ENCODE measurements around the gene VSX1. TPM values are rescaled to one million over a fixed set of nuclear protein-coding genes. Genes with fewer than 3 reads are reported as not detected.

The VSX1 gene
- total and polyA plus RNA-seq, 2 of the 4 experiments (the other 2 are of a cell fraction): not detected

DNA sequence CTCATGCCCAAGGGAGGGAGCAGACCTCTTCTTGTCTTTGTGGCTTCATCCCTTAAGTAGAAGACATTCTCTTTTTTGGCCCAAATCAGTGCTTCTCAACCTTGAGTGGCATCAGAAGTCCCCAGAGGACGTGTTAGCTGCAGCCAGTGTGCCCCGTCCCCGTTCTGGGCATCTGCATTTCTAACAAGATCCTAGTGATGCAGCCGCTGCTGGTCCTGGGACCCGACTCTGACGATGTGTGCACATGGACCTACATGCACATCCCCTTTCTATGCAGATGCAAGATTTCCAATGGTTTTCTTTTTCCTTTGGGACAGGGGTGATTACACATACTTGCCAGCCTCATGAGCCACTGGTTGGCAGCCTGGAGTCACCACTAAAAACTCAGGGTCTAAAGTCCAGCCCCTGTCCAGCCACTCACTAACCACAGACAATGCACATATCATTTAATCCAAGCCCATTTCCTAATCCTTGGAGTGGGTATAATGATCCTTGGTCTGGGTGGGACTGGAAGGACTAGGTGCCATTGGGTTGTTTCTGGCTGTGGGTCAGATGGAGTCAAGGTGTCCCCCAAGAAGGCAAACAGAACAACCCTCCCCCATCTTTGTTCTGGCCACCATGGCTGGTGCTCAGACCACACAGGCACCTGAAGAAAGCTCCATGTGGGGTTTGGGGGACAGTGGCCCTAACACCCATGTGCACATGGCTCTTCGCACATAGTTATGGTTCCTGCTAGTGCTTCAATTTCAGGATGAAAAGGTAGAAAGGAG is 30.4 kb downstream of the VSX1 start:
- H3K4me3 ChIP-seq (ENCODE audit: insufficient read depth, low read depth, low read length): no peak overlapping the region
- TF ChIP-seq, protein P1, sequence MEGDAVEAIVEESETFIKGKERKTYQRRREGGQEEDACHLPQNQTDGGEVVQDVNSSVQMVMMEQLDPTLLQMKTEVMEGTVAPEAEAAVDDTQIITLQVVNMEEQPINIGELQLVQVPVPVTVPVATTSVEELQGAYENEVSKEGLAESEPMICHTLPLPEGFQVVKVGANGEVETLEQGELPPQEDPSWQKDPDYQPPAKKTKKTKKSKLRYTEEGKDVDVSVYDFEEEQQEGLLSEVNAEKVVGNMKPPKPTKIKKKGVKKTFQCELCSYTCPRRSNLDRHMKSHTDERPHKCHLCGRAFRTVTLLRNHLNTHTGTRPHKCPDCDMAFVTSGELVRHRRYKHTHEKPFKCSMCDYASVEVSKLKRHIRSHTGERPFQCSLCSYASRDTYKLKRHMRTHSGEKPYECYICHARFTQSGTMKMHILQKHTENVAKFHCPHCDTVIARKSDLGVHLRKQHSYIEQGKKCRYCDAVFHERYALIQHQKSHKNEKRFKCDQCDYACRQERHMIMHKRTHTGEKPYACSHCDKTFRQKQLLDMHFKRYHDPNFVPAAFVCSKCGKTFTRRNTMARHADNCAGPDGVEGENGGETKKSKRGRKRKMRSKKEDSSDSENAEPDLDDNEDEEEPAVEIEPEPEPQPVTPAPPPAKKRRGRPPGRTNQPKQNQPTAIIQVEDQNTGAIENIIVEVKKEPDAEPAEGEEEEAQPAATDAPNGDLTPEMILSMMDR (conservative IDR thresholded peaks at IDR 0.05; ENCODE audit: low read depth, low read length): no peak
- TF ChIP-seq CEBPB (IDR thresholded peaks at IDR 0.05; ENCODE audit: low read depth, low read length) (no peak), CHD1 (IDR thresholded peaks at IDR 0.05; ENCODE audit: low read depth, low read length) (no peak), NFE2L2 (IDR thresholded peaks at IDR 0.05; ENCODE audit: low read depth, low read length) (no peak), POLR2A (IDR thresholded peaks at IDR 0.05; ENCODE audit: low read depth, low read length) (no peak), RFX5 (IDR thresholded peaks at IDR 0.05; ENCODE audit: low read depth, low read length) (no peak), FOS (IDR thresholded peaks at IDR 0.05; ENCODE audit: low read depth, low read length) (no peak), MXI1 (IDR thresholded peaks at IDR 0.05; ENCODE audit: borderline replicate concordance, low read depth, low read length) (no peak), RAD21 (IDR thresholded peaks at IDR 0.05; ENCODE audit: low read length) (no peak), SMC3 (IDR thresholded peaks at IDR 0.05; ENCODE audit: low read depth, low read length) (no peak), MAZ (IDR thresholded peaks at IDR 0.05; ENCODE audit: borderline replicate concordance, low read depth, low read length) (no peak), RCOR1 (IDR thresholded peaks at IDR 0.05; ENCODE audit: insufficient replicate concordance, low read length) (no peak), MAFK (IDR thresholded peaks at IDR 0.05; ENCODE audit: low read depth, low read length) (no peak)
- TF ChIP-seq, protein P2, sequence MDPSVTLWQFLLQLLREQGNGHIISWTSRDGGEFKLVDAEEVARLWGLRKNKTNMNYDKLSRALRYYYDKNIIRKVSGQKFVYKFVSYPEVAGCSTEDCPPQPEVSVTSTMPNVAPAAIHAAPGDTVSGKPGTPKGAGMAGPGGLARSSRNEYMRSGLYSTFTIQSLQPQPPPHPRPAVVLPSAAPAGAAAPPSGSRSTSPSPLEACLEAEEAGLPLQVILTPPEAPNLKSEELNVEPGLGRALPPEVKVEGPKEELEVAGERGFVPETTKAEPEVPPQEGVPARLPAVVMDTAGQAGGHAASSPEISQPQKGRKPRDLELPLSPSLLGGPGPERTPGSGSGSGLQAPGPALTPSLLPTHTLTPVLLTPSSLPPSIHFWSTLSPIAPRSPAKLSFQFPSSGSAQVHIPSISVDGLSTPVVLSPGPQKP (IDR thresholded peaks at IDR 0.05; ENCODE audit: borderline replicate concordance, low read depth, low read length): no peak
- TF ChIP-seq, protein P3, sequence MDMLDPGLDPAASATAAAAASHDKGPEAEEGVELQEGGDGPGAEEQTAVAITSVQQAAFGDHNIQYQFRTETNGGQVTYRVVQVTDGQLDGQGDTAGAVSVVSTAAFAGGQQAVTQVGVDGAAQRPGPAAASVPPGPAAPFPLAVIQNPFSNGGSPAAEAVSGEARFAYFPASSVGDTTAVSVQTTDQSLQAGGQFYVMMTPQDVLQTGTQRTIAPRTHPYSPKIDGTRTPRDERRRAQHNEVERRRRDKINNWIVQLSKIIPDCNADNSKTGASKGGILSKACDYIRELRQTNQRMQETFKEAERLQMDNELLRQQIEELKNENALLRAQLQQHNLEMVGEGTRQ (IDR thresholded peaks at IDR 0.05; ENCODE audit: low read depth, low read length): no peak

More for the DNA sequence above, 30.4 kb downstream of the VSX1 start:
- Histone ChIP-seq H2BK15ac (ENCODE audit: low read depth, low read length) (no peak overlapping the region), H4K91ac (ENCODE audit: insufficient read depth, low read depth, low read length) (no peak overlapping the region), H3K4me1 (ENCODE audit: control insufficient read depth, insufficient read depth, low read length) (peaks cover 3% of the 10 kb centered on the region; the same call in 1 of the 2 replicates), H2BK5ac (ENCODE audit: low read depth, low read length, poor library complexity, severe bottlenecking) (no peak overlapping the region), H3K9me3 (ENCODE audit: control insufficient read depth, insufficient read depth, low read length) (no peaks in the 10 kb centered on the region), H4K20me1 (ENCODE audit: insufficient read depth, low read length) (0 out of 2 replicates have a peak, but pooled peaks cover 7% of the 10 kb centered on the region), H2AK5ac (ENCODE audit: low read depth, low read length) (no peak overlapping the region), H3K4me2 (ENCODE audit: low read depth, low read length) (no peak overlapping the region), H2AK9ac (replicated peaks; ENCODE audit: low read depth, low read length, poor library complexity) (no peak overlapping the region), H3K18ac (ENCODE audit: low read depth, low read length) (no peak overlapping the region), H3K4ac (ENCODE audit: low read depth, low read length) (no peak overlapping the region), H3K9ac (ENCODE audit: low read depth, low read length) (no peak overlapping the region), H3K9me1 (ENCODE audit: insufficient read depth, low read length) (0 out of 2 replicates have a peak, but pooled peaks cover 2% of the 10 kb centered on the region), H3K36me3 (ENCODE audit: control insufficient read depth, insufficient read depth, low read length) (no peaks in the 10 kb centered on the region), H3K23ac (ENCODE audit: low read depth, low read length) (no peak overlapping the region), H3K14ac (replicated peaks; ENCODE audit: low read depth, low read length) (no peak overlapping the region), H4K5ac (ENCODE audit: low read depth, low read length) (no peak overlapping the region), H2BK120ac (ENCODE audit: low read depth, low read length) (no peak overlapping the region), H3K56ac (ENCODE audit: extremely low read depth, insufficient read depth, low read length) (no peak overlapping the region), H3K79me1 (ENCODE audit: low read depth in 1 of 2, low read length in 2 of 2) (no peaks in the 10 kb centered on the region), H2AFZ (replicated peaks; ENCODE audit: low read length, poor library complexity) (no peak overlapping the region), H2BK20ac (ENCODE audit: low read depth, low read length) (no peak overlapping the region), H3K27ac (ENCODE audit: insufficient read depth, low read length) (no peak overlapping the region), H3K27me3 (ENCODE audit: control insufficient read depth, insufficient read depth, low read length) (peaks cover 29% of the 10 kb centered on the region; the same call in 1 of the 2 replicates), H4K8ac (ENCODE audit: low read depth in 2 of 2, low read length in 2 of 2) (no peak overlapping the region)
- no TSS peak for BruUV-seq (replicated peaks)
- in situ Hi-C loops (cut with MboI; ENCODE audit: low sequenced_read_pairs) (no loop called here), intact Hi-C loops (cut with micrococcal nuclease) (no loop called here), dilution Hi-C loops (cut with HindIII; ENCODE audit: low sequenced_read_pairs, unreplicated experiment) (no loop called here)
- no peak for DNase-seq
- 96% methylated on average over 4 of the region's 7 CpGs; no CpG with 5 or more reads in 1 of the 2 experiments for WGBS, 2 experiments (ENCODE audit: extremely low coverage in 2 of 2, insufficient read length in 1 of 2)
- ChIA-PET CTCF (no interaction called here), POLR2A (ENCODE audit: unreplicated experiment) (no interaction called here)
- ATAC-seq (ENCODE audit: low read depth): no peak

Data from IMR-90 (cell line).